GM18505 (cell line): ENCODE data around the gene NEDD4L.

ENCODE experiments used
- ATAC-seq: cut with Tn5 transposase; IDR thresholded peaks from one replicate; pipeline ENCODE4 v1.9.1; 2021; ENCODE audit not compliant: unreplicated experiment
- POLR2A ChIP-seq: IDR thresholded peaks from 4 replicates; pipeline ENCODE4 v1.6.1; 2011; ENCODE audit warnings: borderline replicate concordance; ENCODE audit not compliant: insufficient read depth, insufficient read length; ENCODE audit errors: extremely low read depth

NEDD4L gene

GRCh38 chr18:58350526-58350925 is 306.5 kb downstream of the NEDD4L start:
- no peak for TF ChIP-seq POLR2A
- no peak for ATAC-seq

GRCh38 chr18:58351776-58352175 is 307.8 kb downstream of the NEDD4L start:
- TF ChIP-seq POLR2A = no peak
- ATAC-seq = no peak

- ATAC-seq = no peak
- TF ChIP-seq POLR2A = no peak
Observed at GRCh38 chr18:58353581-58353980, 309.6 kb downstream of the NEDD4L start.

GRCh38 chr18:58354051-58354450 is 310.0 kb downstream of the NEDD4L start:
- TF ChIP-seq POLR2A = no peak
- no peak for ATAC-seq

GRCh38 chr18:58354791-58355190 is 310.8 kb downstream of the NEDD4L start:
- ATAC-seq = no peak
- TF ChIP-seq POLR2A = no peak

- no peak for TF ChIP-seq POLR2A
- ATAC-seq = no peak
Observed at GRCh38 chr18:58355243-58355642, 311.2 kb downstream of the NEDD4L start.

- ATAC-seq = no peak
- no peak for TF ChIP-seq POLR2A
Observed at GRCh38 chr18:58359218-58359617, 315.2 kb downstream of the NEDD4L start.

GRCh38 chr18:58359620-58360019 is 315.6 kb downstream of the NEDD4L start:
- TF ChIP-seq POLR2A = no peak
- no peak for ATAC-seq

GRCh38 chr18:58360324-58360723 is 316.3 kb downstream of the NEDD4L start:
- TF ChIP-seq POLR2A = no peak
- no peak for ATAC-seq

GRCh38 chr18:58361212-58361611 is 317.2 kb downstream of the NEDD4L start:
- no peak for ATAC-seq
- no peak for TF ChIP-seq POLR2A

GRCh38 chr18:58362027-58362575 is 318.1 kb downstream of the NEDD4L start:
- ATAC-seq = no peak
- no peak for TF ChIP-seq POLR2A

GRCh38 chr18:58362829-58363271 is 318.8 kb downstream of the NEDD4L start:
- no peak for TF ChIP-seq POLR2A
- ATAC-seq = no peak

- ATAC-seq = no peak
- TF ChIP-seq POLR2A = no peak
Observed at GRCh38 chr18:58363767-58364540, 319.9 kb downstream of the NEDD4L start.

GRCh38 chr18:58364876-58365528 is 321.0 kb downstream of the NEDD4L start:
- no peak for TF ChIP-seq POLR2A
- no peak for ATAC-seq
